ENCODE data around the gene ZIC2. TPM values are rescaled to one million over a fixed set of nuclear protein-coding genes. Genes with fewer than 3 reads are reported as not detected.

The ZIC2 gene
- total and polyA plus RNA-seq, 2 donors (not counting 1 experiment from before 2014, with no cell fraction given), result not detected

- Histone ChIP-seq H2AFZ (ENCODE audit: low read length) (no peak overlapping the region), H4K20me1 (ENCODE audit: control insufficient read depth, extremely low read depth, insufficient read depth, low read length) (no peaks in the 10 kb centered on the region), H3K4me3 (replicated peaks in 1 of 4; ENCODE audit: control extremely low read depth in 1 of 4, insufficient read depth in 1 of 4, low read depth in 3 of 4, low read length in 4 of 4) (no peak overlapping the region), H3K9ac (ENCODE audit: insufficient read depth, low read length) (no peak overlapping the region), H3K36me3 (ENCODE audit: control insufficient read depth, insufficient read depth, low read length) (no peaks in the 10 kb centered on the region), H3K27ac (ENCODE audit: insufficient read depth, low read length) (no peak overlapping the region), H3K4me2 (ENCODE audit: extremely low read depth, insufficient read depth, low read length) (peak overlapping the region; percentile 42), H3K9me3 (ENCODE audit: control insufficient read depth, insufficient read depth, low read depth, low read length) (no peaks in the 10 kb centered on the region), H3K4me1 (ENCODE audit: control insufficient read depth, extremely low read depth, insufficient read depth, low read length) (no peaks in the 10 kb centered on the region), H3K27me3 (ENCODE audit: control insufficient read depth, insufficient read depth, low read length) (peaks cover 62% of the 10 kb centered on the region), H3K79me2 (ENCODE audit: control insufficient read depth, insufficient read depth, low read length) (no peaks in the 10 kb centered on the region)
- DNase-seq (ENCODE audit: low read depth in 2 of 2), result no peak
- no peak for TF ChIP-seq EZH2 (IDR thresholded peaks at IDR 0.05; ENCODE audit: low read length, missing control alignments)
These were observed 26.4 kb upstream of the ZIC2 start for GRCh38 chr13:99955107-99955746.

GRCh38 chr13:99955747-99956472, 25.7 kb upstream of the ZIC2 start:
- Histone ChIP-seq H4K20me1 (ENCODE audit: control insufficient read depth, extremely low read depth, insufficient read depth, low read length) (no peaks in the 10 kb centered on the region), H3K9ac (ENCODE audit: insufficient read depth, low read length) (no peak overlapping the region), H3K4me1 (ENCODE audit: control insufficient read depth, extremely low read depth, insufficient read depth, low read length) (no peaks in the 10 kb centered on the region), H3K27me3 (ENCODE audit: control insufficient read depth, insufficient read depth, low read length) (peaks cover 61% of the 10 kb centered on the region), H3K36me3 (ENCODE audit: control insufficient read depth, insufficient read depth, low read length) (no peaks in the 10 kb centered on the region), H3K9me3 (ENCODE audit: control insufficient read depth, insufficient read depth, low read depth, low read length) (no peaks in the 10 kb centered on the region), H3K79me2 (ENCODE audit: control insufficient read depth, insufficient read depth, low read length) (no peaks in the 10 kb centered on the region), H3K4me2 (ENCODE audit: extremely low read depth, insufficient read depth, low read length) (peak overlapping the region; percentile 42), H2AFZ (ENCODE audit: low read length) (no peak overlapping the region), H3K27ac (ENCODE audit: insufficient read depth, low read length) (no peak overlapping the region), H3K4me3 (replicated peaks in 1 of 4; ENCODE audit: control extremely low read depth in 1 of 4, insufficient read depth in 1 of 4, low read depth in 3 of 4, low read length in 4 of 4) (peak overlapping the region in 1 of 4 experiments; percentile 30)
- peak in 1 of 2 donors; percentile 36 for DNase-seq (ENCODE audit: low read depth in 2 of 2)
- TF ChIP-seq EZH2 (IDR thresholded peaks at IDR 0.05; ENCODE audit: low read length, missing control alignments), result peak; percentile 89
- TF ChIP-seq, protein P1, sequence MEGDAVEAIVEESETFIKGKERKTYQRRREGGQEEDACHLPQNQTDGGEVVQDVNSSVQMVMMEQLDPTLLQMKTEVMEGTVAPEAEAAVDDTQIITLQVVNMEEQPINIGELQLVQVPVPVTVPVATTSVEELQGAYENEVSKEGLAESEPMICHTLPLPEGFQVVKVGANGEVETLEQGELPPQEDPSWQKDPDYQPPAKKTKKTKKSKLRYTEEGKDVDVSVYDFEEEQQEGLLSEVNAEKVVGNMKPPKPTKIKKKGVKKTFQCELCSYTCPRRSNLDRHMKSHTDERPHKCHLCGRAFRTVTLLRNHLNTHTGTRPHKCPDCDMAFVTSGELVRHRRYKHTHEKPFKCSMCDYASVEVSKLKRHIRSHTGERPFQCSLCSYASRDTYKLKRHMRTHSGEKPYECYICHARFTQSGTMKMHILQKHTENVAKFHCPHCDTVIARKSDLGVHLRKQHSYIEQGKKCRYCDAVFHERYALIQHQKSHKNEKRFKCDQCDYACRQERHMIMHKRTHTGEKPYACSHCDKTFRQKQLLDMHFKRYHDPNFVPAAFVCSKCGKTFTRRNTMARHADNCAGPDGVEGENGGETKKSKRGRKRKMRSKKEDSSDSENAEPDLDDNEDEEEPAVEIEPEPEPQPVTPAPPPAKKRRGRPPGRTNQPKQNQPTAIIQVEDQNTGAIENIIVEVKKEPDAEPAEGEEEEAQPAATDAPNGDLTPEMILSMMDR (conservative IDR thresholded peaks at IDR 0.05 in 1 of 2, IDR thresholded peaks at IDR 0.05 in 1 of 2; ENCODE audit: low read depth in 1 of 2, low read length in 2 of 2), result no peak

- peak overlapping the region in 1 of 4 experiments; percentile 10 for H3K4me3 ChIP-seq (replicated peaks in 1 of 4; ENCODE audit: control extremely low read depth in 1 of 4, insufficient read depth in 1 of 4, low read depth in 3 of 4, low read length in 4 of 4)
- H3K4me2 ChIP-seq (ENCODE audit: extremely low read depth, insufficient read depth, low read length), result peak overlapping the region; percentile 3
- TF ChIP-seq, protein P1 (conservative IDR thresholded peaks at IDR 0.05 in 1 of 2, IDR thresholded peaks at IDR 0.05 in 1 of 2; ENCODE audit: low read depth in 1 of 2, low read length in 2 of 2), result no peak
- TF ChIP-seq EZH2 (IDR thresholded peaks at IDR 0.05; ENCODE audit: low read length, missing control alignments), result peak; percentile 6
- H3K36me3 ChIP-seq (ENCODE audit: control insufficient read depth, insufficient read depth, low read length), result no peaks in the 10 kb centered on the region
- no peak for DNase-seq (ENCODE audit: low read depth in 2 of 2)
- no peaks in the 10 kb centered on the region for H3K9me3 ChIP-seq (ENCODE audit: control insufficient read depth, insufficient read depth, low read depth, low read length)
- no peak overlapping the region for H3K9ac ChIP-seq (ENCODE audit: insufficient read depth, low read length)
- H3K27ac ChIP-seq (ENCODE audit: insufficient read depth, low read length), result no peak overlapping the region
- peaks cover 63% of the 10 kb centered on the region for H3K27me3 ChIP-seq (ENCODE audit: control insufficient read depth, insufficient read depth, low read length)
- no peaks in the 10 kb centered on the region for H3K79me2 ChIP-seq (ENCODE audit: control insufficient read depth, insufficient read depth, low read length)
- no peaks in the 10 kb centered on the region for H3K4me1 ChIP-seq (ENCODE audit: control insufficient read depth, extremely low read depth, insufficient read depth, low read length)
- H4K20me1 ChIP-seq (ENCODE audit: control insufficient read depth, extremely low read depth, insufficient read depth, low read length), result no peaks in the 10 kb centered on the region
- H2AFZ ChIP-seq (ENCODE audit: low read length), result no peak overlapping the region
These were observed 24.9 kb upstream of the ZIC2 start for GRCh38 chr13:99956473-99957349.

Measured in fibroblast of lung (primary cell).